HG02870 (cell line): ENCODE data around the gene POMGNT2.
"Not testable (repeated sequence)": the region's sequence is repeated elsewhere in the genome, so short reads cannot be mapped to it uniquely, and the experiment has no call there.

Source experiments
- ATAC-seq: cut with Tn5 transposase; IDR thresholded peaks from one replicate; pipeline ENCODE4 v1.9.1; 2021; ENCODE audit warnings: mild to moderate bottlenecking, moderate library complexity; ENCODE audit not compliant: unreplicated experiment

The POMGNT2 gene

DNA sequence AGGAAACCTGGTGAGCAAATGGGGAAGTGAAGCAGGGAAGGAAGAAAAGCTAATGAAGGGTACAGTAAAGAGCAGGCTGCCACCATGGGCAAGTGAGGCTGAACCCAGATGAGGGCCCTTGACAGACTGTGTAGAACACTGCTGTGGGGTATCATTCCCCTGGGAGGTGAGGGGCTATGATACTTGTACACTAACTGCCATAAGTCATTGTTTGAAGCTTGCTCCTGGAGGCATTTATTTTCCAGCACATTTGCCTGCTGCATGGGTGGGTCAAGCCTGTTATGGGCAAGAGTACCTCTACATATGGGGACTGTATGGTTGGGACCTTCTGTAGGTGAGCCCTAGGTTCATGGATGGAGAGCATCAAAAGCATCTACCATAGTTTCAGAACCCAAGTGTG, 57.4 kb downstream of the POMGNT2 start:
- no peak for ATAC-seq

DNA sequence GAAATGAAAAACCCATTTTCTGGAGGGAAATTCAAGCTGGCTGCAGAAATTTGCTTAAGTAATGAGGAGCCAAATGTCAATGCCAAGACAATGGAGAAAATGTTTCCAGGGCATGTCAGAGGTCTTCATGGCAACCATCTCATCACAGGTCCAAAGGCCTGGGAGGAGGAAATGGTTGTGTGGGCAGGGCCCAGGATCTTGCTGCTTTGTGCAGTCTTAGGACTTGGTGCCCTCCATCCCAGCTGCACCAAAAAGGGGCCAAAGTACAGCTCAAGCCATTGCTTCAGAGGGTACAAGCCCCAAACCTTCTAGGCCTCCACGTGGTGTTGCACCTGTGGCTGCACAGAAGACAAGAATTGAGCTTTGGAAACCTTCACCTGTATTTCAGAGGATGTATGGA, 59.3 kb downstream of the POMGNT2 start:
- ATAC-seq: no peak

DNA sequence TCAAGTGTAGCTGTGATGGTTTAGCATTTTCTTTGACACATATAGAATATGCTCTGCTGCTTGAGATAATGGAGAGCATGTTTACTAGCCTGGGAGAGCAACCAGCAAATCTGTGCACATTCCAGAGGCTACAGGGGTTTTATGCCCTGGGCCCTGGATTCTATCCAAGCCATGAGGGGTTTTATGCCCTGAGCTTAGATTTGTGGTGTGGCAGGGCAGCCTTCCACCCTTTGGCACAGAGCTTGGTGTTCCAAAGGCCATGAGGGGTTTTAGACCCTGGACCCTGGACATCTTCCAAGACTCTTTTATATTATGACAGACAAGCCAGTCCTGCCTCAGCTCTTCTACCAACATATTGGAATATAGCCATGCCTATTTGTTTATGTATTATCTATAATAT, 60.8 kb downstream of the POMGNT2 start:
- ATAC-seq: not testable (repeated sequence)

DNA sequence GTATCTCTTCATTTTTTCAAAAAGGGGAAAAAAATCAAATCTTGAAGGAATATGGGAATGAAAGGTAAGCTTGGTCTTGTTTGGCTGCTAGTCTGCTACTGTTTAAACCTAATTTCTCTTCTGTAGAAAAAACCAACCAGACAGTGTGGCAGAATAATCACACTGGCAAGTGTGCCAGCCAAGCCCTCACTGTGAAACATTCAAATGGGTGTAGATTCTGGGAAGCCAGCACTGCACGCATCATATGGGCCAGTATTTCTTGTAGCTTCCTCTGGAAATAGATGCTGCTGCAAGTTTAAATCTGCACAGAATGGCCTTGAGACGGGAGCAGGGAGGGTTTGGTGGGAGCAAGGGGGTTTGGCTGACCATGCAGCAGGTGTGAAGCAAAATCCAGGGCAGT, 62.1 kb downstream of the POMGNT2 start:
- no peak for ATAC-seq

DNA sequence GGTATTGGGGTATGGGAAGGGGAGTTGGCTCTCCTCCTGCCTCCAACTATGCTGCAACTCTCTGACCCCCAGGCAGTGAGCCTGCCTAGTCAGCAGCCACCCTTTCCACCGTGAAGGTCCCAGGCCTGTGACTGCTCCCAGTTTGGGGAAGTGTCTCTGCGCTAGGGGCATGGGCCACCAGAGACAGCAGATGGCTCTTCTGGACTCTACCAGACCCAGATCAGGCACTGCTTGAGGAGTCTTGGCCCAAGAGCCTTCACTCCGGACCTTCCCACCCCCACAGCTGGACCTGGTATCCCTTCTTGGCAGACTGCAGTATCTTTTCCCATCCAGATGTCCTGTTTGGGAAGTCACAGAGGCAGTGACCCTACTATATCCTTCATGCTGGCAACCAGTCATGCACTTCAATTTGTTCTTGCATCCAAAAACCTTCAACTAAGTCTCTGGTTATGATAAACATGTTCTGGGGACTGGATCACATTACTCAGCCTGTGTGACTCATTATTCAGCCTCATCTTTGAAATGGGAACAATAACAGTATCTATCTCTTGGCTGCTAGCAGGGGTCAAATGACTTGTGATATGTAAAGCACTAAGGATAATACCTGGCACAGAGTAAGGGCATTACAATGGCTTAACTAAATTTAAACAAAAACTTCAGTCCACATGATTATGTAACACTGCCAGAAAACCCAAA, 62.7 kb downstream of the POMGNT2 start:
- no peak for ATAC-seq

DNA sequence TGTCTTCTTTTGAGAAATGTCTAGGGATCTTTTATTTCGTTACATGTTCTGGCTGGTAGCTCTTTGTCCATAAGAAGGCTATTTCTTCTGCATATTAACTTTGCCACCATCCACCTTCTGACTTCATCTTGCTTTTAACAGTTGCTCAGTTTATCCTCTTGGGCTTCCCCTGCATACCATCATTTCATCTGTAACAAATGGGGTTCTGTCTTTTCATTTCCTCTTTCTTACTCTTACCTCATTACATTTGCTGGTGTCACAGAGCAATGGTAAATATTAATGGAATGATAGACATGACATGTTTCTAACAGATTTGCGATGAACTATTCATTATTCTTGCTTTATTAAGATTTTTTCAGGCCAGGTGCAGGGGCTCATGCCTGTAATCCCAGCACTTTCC, 64.4 kb downstream of the POMGNT2 start:
- no peak for ATAC-seq

DNA sequence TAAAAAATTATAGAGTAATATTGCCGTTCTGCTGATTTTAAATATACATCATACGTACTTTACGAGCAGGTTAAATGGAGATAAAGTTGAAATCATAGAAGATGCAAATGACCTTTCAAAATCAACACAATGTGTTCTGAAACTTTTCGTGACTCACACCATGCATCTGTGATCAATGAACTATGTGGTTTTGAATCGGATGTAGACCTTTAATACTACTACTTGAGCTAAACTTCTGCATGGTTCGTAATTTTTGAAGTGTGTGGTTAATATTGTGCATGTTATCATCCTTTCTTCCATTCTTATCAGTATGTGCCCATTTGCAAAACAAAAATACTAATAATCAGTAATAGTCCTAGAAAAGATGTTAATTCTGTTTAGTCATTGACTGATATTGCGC, 67.9 kb downstream of the POMGNT2 start:
- no peak for ATAC-seq

- no peak for ATAC-seq
Observed at GRCh38 chr3:43036621-43037423, 69.1 kb downstream of the POMGNT2 start.

DNA sequence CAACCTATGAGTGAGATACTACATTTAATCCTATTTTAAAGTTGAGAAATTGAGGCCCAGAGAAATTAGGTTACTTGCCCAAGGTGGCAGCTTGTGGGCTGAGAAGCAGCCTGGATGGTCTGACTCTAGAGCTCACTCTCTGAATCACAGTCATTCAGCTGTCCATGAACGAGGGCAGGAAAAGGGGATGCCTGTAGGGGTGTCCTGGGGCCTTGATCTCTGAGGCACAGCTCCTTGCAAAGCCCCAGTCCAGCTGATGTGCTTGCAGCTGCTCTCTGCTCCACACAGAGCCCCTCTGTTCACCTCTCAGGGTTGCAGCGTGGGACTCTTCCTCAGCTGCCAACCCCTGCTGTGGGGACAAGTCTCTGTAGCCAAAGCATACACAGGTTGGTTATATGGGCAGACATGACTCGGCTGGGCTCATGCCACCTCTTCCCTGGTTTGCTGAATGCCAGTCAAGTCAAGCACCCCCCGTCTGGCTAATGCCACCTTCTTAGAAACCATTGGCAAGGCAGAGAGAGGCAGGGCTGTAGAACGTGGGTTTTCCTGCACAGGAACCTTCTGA, 70.0 kb downstream of the POMGNT2 start:
- ATAC-seq: no peak

DNA sequence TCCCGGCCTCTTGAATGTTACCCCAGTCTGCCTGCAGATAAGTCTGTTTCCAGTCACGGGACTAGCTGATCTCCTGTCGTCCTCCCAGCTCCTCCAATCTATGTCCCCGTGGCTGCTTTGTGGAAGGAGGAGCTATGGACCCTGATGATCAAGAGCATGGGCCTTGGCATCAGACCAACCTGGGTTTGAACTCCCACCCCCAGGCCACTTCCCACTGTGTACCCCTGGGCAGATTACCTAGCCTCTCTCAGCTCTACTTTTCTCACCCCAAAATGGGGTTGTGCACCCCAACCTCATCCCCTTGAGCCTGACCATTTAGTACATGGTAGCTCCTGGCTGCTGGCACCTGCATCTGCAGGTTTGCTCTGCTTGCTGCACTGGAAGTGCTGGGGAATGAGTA, 71.0 kb downstream of the POMGNT2 start:
- ATAC-seq: no peak

DNA sequence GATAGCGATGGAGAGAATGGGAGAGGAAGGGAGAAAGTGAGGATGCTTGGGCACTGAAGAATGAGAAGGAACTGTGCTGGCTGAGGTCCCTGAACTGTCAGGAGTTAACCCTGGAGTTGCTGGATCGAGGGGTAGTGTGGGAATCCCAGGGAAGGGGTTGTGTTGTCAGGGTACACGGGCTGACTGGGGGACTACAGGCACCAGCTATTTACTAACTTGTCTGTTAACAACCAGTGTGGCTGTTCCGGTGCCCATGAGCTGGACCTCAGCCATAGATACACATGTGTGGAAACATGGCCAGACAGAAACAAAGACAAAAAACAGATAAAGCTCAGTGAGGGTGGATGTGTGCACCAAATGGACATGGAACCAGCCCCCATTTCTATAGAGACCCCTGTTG, 71.7 kb downstream of the POMGNT2 start:
- ATAC-seq: no peak

- no peak for ATAC-seq
Observed at GRCh38 chr3:43032646-43033628, 72.9 kb downstream of the POMGNT2 start.

DNA sequence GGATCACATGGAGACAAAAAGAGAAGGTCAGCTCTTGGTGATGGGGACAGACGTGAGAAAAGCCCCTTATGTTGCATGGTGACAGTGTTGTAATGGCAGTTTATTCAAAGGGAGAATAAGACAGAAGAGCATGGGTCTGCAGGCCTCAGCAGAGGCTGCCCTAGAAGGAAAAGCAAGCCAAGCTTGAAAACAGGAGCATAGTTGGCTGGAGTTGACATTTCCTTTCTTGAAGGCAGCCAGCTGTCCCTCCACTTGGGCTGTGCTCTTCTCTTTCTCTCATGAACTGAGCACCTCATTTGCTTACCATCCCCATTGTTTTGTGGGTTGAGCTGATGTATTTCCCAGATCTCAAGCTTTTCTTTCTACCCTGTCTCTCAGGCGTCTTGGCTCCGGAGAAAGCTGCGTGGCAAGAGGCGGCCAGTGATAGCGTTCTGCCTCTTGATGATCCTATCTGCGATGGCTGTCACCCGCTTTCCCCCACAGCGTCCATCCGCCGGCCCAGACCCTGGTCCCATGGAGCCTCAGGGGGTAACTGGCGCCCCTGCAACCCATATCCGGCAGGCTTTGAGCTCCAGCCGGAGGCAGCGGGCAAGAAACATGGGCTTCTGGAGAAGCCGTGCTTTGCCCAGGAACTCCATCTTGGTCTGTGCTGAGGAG, 73.9 kb downstream of the POMGNT2 start:
- no peak for ATAC-seq

GRCh38 chr3:43031485-43031884, 74.4 kb downstream of the POMGNT2 start:
- no peak for ATAC-seq

DNA sequence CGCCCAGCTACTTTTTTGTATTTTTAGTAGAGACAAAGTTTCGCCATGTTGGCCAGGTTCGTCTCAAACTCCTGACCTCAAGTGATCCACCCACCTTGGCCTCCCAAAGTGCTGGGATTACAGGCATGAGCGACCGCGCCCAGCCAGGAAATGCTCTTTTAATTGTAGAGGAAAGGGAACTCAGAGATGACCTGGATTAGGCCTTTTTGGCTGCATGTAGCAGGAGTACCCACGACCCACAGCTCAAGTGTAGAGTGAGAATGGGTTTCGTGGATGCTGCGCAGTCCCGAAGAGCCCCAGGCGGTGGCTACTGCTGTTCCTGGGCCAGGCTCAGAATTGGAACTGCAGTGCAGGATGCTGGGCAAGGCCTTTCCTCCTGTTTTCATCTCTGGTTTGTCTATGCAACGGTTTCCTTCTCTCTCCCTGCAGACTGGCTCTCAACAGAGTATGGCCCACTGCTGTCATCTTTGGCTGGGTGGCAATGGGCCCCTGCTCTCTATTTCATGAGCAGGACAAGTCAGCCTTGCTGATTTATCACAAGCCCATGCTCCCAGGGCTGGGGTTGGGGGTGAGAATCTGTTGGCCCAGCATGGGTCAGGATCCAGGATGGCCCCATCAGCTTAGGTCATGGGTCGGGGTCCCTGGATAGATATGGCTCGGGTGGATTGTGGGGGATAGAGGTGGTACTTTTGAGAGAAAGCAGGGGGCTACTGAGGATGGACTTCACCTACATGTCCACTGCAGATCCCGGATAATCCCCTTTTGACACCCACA, 75.5 kb downstream of the POMGNT2 start:
- ATAC-seq: no peak
